Ascending aorta (tissue), 2 donors: ENCODE results near the gene C2orf69. TPM values are rescaled to one million over a fixed set of nuclear protein-coding genes. Genes with fewer than 3 reads are reported as not detected.
A peak's percentile ranks its signal among the peaks of the same experiment; 100 is the strongest.

Source experiments
- DNase-seq, 2 donors: peaks; one replicate each; pipeline ENCODE4 v3.0.0-alpha.2; 2019; ENCODE audit warnings: low spot score in 2 of 2
- H3K27ac ChIP-seq, 2 donors: fragments of 200-600 bp; sonication (generic); one replicate each; pipeline ENCODE4 v1.5.1; 2016 to 2017; ENCODE audit warnings: mild to moderate bottlenecking in 1 of 2
- H3K27me3 ChIP-seq: fragments of 200-600 bp; sonication (generic); one replicate; pipeline ENCODE4 v1.5.1; 2017
- H3K36me3 ChIP-seq, 2 donors: fragments of 200-600 bp; sonication (generic); one replicate each; pipeline ENCODE4 v1.5.1; 2016
- H3K4me1 ChIP-seq, 2 donors: fragments of 200-600 bp; sonication (generic); one replicate each; pipeline ENCODE4 v1.5.1; 2016 to 2017; ENCODE audit warnings: mild to moderate bottlenecking in 1 of 2
- H3K4me3 ChIP-seq, 2 donors: fragments of 200-600 bp; sonication (generic); one replicate each; pipeline ENCODE4 v1.5.1; 2016 to 2017; ENCODE audit warnings: mild to moderate bottlenecking in 1 of 2
- H3K9me3 ChIP-seq, 2 donors: fragments of 200-600 bp; sonication (generic); one replicate each; pipeline ENCODE4 v1.5.1; 2016
- CTCF ChIP-seq, 3 experiments: fragments of 200-600 bp in 2 of 3; fragments of 450-650 bp in 1 of 3; sonication (generic) in 2 of 3; IDR thresholded peaks; one replicate each; pipeline ENCODE4 v1.5.1; 2016 to 2019; ENCODE audit warnings: antibody characterized with exemption in 3 of 3, mild to moderate bottlenecking in 1 of 3, moderate library complexity in 1 of 3
- intact Hi-C: fragments of 100-400 bp; cut with DNase I; formaldehyde crosslinking; loops from one replicate; pipeline ENCODE4 v1.15.1; 2023
- total RNA-seq: library from RNA; depleted of rRNA; stranded (reverse); fragments of >200 nt; gene quantifications from one replicate; pipeline ENCODE4 v1.1.0, GENCODE V29; 2016

Gene C2orf69
- total RNA-seq, 1 donor from 2014 or later = 1.9 TPM

- Histone ChIP-seq H3K27me3 (no peaks in the 10 kb centered on the region), H3K9me3 (no peaks in the 10 kb centered on the region), H3K36me3 (peaks cover 10 to 39% of the 10 kb centered on the region in 2 donors), H3K4me1 (no peaks in the 10 kb centered on the region), H3K27ac (no peak overlapping the region), H3K4me3 (no peak overlapping the region)
- intact Hi-C loops = no loop called here
- no peak for DNase-seq
- no peak for TF ChIP-seq CTCF (IDR thresholded peaks at IDR 0.05)
Measured at GRCh38 chr2:199946196-199946595, 35.1 kb downstream of the C2orf69 start.

GRCh38 chr2:199946836-199947235 is 35.7 kb downstream of the C2orf69 start:
- DNase-seq = no peak
- intact Hi-C loops = no loop called here
- H3K27ac ChIP-seq = no peak overlapping the region
- TF ChIP-seq CTCF (IDR thresholded peaks at IDR 0.05) = no peak
- H3K36me3 ChIP-seq = peaks cover 10 to 39% of the 10 kb centered on the region in 2 donors
- H3K4me3 ChIP-seq = no peak overlapping the region
- no peaks in the 10 kb centered on the region for H3K4me1 ChIP-seq
- no peaks in the 10 kb centered on the region for H3K9me3 ChIP-seq
- H3K27me3 ChIP-seq = no peaks in the 10 kb centered on the region

- no peak for TF ChIP-seq CTCF (IDR thresholded peaks at IDR 0.05)
- intact Hi-C loops = no loop called here
- no peak overlapping the region for H3K27ac ChIP-seq
- H3K9me3 ChIP-seq = no peaks in the 10 kb centered on the region
- H3K36me3 ChIP-seq = peaks cover 10 to 22% of the 10 kb centered on the region in 2 donors
- H3K4me3 ChIP-seq = no peak overlapping the region
- no peak for DNase-seq
- no peaks in the 10 kb centered on the region for H3K27me3 ChIP-seq
- H3K4me1 ChIP-seq = peaks cover 9 to 11% of the 10 kb centered on the region in 2 donors
Measured at GRCh38 chr2:199950396-199950795, 39.3 kb downstream of the C2orf69 start.

- intact Hi-C loops = no loop called here
- no peak overlapping the region for H3K27ac ChIP-seq
- H3K36me3 ChIP-seq = peaks cover 10 to 16% of the 10 kb centered on the region in 2 donors
- peaks cover 9 to 11% of the 10 kb centered on the region in 2 donors for H3K4me1 ChIP-seq
- no peak for TF ChIP-seq CTCF (IDR thresholded peaks at IDR 0.05)
- no peak for DNase-seq
- H3K27me3 ChIP-seq = no peaks in the 10 kb centered on the region
- no peak overlapping the region for H3K4me3 ChIP-seq
- H3K9me3 ChIP-seq = no peaks in the 10 kb centered on the region
Measured at GRCh38 chr2:199951023-199951422, 39.9 kb downstream of the C2orf69 start.

GRCh38 chr2:199955007-199955338 is 43.9 kb downstream of the C2orf69 start:
- Histone ChIP-seq H3K36me3 (peaks cover 0 to 14% of the 10 kb centered on the region in 2 donors), H3K9me3 (no peaks in the 10 kb centered on the region), H3K27me3 (no peaks in the 10 kb centered on the region), H3K4me1 (peaks cover 9 to 18% of the 10 kb centered on the region in 2 donors), H3K4me3 (peak overlapping the region; percentile 91 to 92), H3K27ac (peak overlapping the region; percentile 80 to 90)
- DNase-seq = no peak
- no peak for TF ChIP-seq CTCF (IDR thresholded peaks at IDR 0.05)
- intact Hi-C loops = no loop called here
